Mucosa of descending colon (tissue), 3 donors: ENCODE measurements around the gene ZNF644. TPM values are rescaled to one million over a fixed set of nuclear protein-coding genes. Genes with fewer than 3 reads are reported as not detected.

Experiments used
- ATAC-seq: fragments of 200-7000 bp; cut with Tn5 transposase; one replicate; pipeline ENCODE4 v1.9.1; 2020; ENCODE audit warnings: mild to moderate bottlenecking, moderate library complexity
- DNase-seq, 3 donors: peaks; one replicate each; pipeline ENCODE4 v3.0.0-alpha.2; 2020
- H3K36me3 ChIP-seq: fragments of 200-600 bp; one replicate; pipeline ENCODE4 v1.8.0; 2021; ENCODE audit warnings: low read depth, mild to moderate bottlenecking
- H3K4me1 ChIP-seq: fragments of 200-600 bp; one replicate; pipeline ENCODE4 v1.8.0; 2021; ENCODE audit warnings: low read depth, mild to moderate bottlenecking
- H3K4me3 ChIP-seq: fragments of 200-600 bp; one replicate; pipeline ENCODE4 v1.8.0; 2021; ENCODE audit warnings: mild to moderate bottlenecking
- H3K9me3 ChIP-seq: fragments of 200-600 bp; one replicate; pipeline ENCODE4 v1.8.0; 2021; ENCODE audit warnings: mild to moderate bottlenecking
- intact Hi-C, 2 donors: fragments of 100-400 bp; cut with DNase I in 1 of 2; cut with micrococcal nuclease in 1 of 2; formaldehyde crosslinking; loops; one replicate each; pipeline versions ENCODE4 v1.11.0 to v1.11.1; 2022; cut with DNase I, micrococcal nuclease
- total RNA-seq, 3 donors: library from RNA; stranded (reverse); fragmentation: NEBNext Ultra II Directional in 2 of 3; extraction: Animal tissue kit (Norgen Biotek cat#: 25700) in 2 of 3; gene quantifications; one replicate each; pipeline versions ENCODE4 v1.2.1 to v1.2.4, GENCODE V29; 2021 to 2023
- TF ChIP-seq, protein P1 (sequence below): fragments of 200-600 bp; IDR thresholded peaks from one replicate; pipeline ENCODE4 v1.8.0; 2022; ENCODE audit warnings: antibody characterized with exemption, mild to moderate bottlenecking
- donor health status: DM: no; HTN: no; CAD: no; lungs with moderate emphysema.
- donor health status: DM: no; HTN: no; CAD: no.
- donor health status: DM: no; HTN: yes; CAD: no.

ZNF644 gene
- total RNA-seq, 3 donors from 2014 or later = 53.7 to 74.2 (median 61.3) TPM

DNA sequence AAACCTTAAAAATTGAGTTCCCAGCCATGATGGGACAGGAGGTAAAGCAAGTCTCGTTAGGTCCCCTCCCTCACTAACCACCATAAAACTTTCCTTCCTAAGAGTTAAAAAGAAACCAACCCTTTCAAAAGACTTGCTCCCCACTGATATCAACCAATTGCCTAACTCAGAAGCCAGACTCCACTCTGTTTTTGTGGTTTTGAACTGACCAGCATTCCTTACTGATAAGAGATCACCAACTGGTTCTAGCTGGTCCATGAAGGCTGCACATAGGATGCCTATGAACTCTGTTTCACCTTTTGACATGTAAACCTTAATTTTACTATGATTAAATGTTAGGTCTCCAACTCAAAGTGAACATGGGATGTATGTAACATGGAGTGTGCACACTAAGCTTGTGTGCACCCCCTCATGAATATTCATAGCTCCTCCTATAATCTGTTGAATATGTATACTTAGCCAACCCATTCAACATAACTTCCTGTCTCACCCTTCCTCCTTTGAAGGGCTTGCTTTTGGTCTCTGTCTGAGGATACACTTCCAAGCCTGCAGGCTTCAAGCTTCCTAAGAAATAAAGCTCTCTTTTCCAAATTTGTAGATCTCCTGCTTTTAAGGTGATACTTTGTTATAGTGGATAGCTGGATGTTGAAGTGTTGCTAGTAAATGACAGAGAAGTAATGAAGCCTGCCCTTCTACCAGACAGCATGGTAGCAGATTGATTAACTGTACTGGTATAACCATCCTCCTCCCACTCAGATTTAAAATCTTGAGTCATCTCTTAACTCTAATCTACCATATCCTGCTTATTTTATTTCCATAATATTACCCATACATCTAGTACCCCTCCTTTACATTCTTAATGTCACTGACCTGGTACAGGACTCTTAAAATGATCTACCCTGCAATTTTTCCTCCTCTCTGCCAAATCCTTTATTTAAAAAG lies 95.6 kb downstream of the ZNF644 start:
- DNase-seq = no peak
- Histone ChIP-seq H3K9me3 (no peaks in the 10 kb centered on the region), H3K4me3 (no peak overlapping the region), H3K4me1 (no peaks in the 10 kb centered on the region), H3K36me3 (no peaks in the 10 kb centered on the region)
- TF ChIP-seq, protein P1, sequence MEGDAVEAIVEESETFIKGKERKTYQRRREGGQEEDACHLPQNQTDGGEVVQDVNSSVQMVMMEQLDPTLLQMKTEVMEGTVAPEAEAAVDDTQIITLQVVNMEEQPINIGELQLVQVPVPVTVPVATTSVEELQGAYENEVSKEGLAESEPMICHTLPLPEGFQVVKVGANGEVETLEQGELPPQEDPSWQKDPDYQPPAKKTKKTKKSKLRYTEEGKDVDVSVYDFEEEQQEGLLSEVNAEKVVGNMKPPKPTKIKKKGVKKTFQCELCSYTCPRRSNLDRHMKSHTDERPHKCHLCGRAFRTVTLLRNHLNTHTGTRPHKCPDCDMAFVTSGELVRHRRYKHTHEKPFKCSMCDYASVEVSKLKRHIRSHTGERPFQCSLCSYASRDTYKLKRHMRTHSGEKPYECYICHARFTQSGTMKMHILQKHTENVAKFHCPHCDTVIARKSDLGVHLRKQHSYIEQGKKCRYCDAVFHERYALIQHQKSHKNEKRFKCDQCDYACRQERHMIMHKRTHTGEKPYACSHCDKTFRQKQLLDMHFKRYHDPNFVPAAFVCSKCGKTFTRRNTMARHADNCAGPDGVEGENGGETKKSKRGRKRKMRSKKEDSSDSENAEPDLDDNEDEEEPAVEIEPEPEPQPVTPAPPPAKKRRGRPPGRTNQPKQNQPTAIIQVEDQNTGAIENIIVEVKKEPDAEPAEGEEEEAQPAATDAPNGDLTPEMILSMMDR = no peak
- peak; percentile 35 for ATAC-seq
- intact Hi-C loops = no loop called here

- no peaks in the 10 kb centered on the region for H3K36me3 ChIP-seq
- H3K9me3 ChIP-seq = no peaks in the 10 kb centered on the region
- no peak overlapping the region for H3K4me3 ChIP-seq
- no peak for DNase-seq
- ATAC-seq = no peak
- H3K4me1 ChIP-seq = no peaks in the 10 kb centered on the region
- TF ChIP-seq, protein P1 = no peak
- intact Hi-C loops = no loop called here
Observed at GRCh38 chr1:90924982-90925381, 96.9 kb downstream of the ZNF644 start.

DNA sequence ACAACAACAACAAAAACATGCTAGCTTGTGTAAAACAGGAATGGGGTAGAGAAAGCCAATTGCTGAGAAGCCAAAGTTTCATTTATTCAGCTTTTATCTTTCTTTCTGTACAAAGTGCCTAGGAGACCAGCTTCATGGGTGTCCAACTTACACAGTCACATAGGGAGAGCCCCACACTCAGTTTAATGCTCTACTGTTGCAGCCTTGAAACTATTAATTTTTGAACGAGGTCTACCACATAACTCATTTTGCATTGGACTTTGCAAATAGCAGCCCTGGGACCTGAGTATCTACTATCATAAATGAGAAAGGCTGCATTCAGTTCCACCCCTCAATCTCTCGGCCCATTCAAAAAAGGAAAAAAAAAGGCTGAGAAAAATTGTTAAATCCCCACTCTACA lies 98.8 kb downstream of the ZNF644 start:
- Histone ChIP-seq H3K36me3 (no peaks in the 10 kb centered on the region), H3K9me3 (no peaks in the 10 kb centered on the region), H3K4me1 (no peaks in the 10 kb centered on the region), H3K4me3 (no peak overlapping the region)
- no peak for DNase-seq
- intact Hi-C loops = no loop called here
- ATAC-seq = no peak
- TF ChIP-seq, protein P1 = no peak

DNA sequence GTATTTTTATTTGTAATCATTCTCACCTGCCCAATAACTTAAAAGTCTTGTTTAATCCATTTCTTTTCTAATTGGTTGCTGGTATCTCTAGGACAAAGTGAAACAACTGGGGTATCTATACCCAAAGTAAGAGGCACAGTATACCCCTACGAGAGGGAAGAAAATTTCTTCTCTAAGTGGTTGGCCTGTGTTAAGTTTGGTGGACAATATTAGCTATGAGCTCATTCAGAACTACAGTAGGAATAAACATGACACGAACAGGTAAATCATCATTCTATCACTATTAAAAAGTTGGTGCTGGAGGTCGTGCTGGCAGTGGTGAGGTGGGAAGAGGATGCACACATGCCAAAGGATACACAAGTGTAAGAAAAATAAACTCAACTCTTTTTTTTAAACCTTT lies 99.6 kb downstream of the ZNF644 start:
- ATAC-seq = no peak
- Histone ChIP-seq H3K4me3 (no peak overlapping the region), H3K9me3 (no peaks in the 10 kb centered on the region), H3K36me3 (no peaks in the 10 kb centered on the region), H3K4me1 (no peaks in the 10 kb centered on the region)
- intact Hi-C loops = no loop called here
- TF ChIP-seq, protein P1 = no peak
- DNase-seq = no peak

GRCh38 chr1:90919900-90920299 lies 101.9 kb downstream of the ZNF644 start:
- ATAC-seq = no peak
- H3K4me1 ChIP-seq = no peaks in the 10 kb centered on the region
- TF ChIP-seq, protein P1 = no peak

More at GRCh38 chr1:90919900-90920299, 101.9 kb downstream of the ZNF644 start:
- H3K4me3 ChIP-seq = no peak overlapping the region
- H3K36me3 ChIP-seq = no peaks in the 10 kb centered on the region
- H3K9me3 ChIP-seq = no peaks in the 10 kb centered on the region
- no peak for DNase-seq
- intact Hi-C loops = no loop called here
